ENCODE results near the gene HK2.

DNA sequence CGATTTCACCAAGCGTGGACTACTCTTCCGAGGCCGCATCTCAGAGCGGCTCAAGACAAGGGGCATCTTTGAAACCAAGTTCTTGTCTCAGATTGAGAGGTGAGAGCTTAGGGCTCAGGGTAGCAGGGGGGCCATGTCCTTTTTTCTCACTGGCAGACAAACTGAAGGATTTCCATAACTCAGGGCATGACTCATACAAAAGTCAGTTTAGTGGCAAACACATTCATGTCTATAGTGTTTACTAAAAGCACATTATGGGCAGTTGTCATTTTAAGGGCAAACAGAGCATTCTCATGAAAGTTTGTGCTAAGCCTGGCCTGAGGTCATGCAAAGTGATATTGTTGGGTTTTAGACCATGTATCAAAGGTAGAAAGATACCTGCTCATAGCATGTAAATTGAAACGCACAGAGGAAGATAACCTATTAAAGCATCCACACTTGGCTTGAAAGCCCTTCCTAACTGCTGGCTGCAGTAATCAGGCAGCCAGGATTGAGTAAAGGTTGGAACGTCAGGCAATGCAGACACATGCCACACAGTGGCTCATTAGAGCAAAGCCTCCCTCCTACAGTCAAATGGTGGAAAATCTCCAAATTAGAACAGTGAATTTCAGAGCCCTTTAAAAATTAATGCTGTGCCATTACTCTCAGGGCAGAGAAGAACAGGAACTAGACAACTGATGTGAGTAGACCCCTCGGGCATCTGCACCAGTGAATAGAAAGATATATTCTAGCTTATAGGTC lies 54.2 kb downstream of the HK2 start:
- TF ChIP-seq, protein P1, sequence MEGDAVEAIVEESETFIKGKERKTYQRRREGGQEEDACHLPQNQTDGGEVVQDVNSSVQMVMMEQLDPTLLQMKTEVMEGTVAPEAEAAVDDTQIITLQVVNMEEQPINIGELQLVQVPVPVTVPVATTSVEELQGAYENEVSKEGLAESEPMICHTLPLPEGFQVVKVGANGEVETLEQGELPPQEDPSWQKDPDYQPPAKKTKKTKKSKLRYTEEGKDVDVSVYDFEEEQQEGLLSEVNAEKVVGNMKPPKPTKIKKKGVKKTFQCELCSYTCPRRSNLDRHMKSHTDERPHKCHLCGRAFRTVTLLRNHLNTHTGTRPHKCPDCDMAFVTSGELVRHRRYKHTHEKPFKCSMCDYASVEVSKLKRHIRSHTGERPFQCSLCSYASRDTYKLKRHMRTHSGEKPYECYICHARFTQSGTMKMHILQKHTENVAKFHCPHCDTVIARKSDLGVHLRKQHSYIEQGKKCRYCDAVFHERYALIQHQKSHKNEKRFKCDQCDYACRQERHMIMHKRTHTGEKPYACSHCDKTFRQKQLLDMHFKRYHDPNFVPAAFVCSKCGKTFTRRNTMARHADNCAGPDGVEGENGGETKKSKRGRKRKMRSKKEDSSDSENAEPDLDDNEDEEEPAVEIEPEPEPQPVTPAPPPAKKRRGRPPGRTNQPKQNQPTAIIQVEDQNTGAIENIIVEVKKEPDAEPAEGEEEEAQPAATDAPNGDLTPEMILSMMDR (IDR thresholded peaks at IDR 0.05; ENCODE audit: insufficient read depth, low read length) = no peak
- TF ChIP-seq POLR2AphosphoS5 (IDR thresholded peaks at IDR 0.05; ENCODE audit: low read depth) (no peak), GABPA (IDR thresholded peaks at IDR 0.05; ENCODE audit: low read depth) (no peak)
